Pancreas (tissue), 10 donors: ENCODE measurements around the gene TOB1. TPM values are rescaled to one million over a fixed set of nuclear protein-coding genes. Genes with fewer than 3 reads are reported as not detected.
A peak's percentile ranks its signal among the peaks of the same experiment; 100 is the strongest.

Source experiments
- ATAC-seq, 4 donors: fragments of 200-7000 bp; cut with Tn5 transposase; one replicate each; pipeline versions ENCODE4 v1.8.0 to v1.9.1; 2020; ENCODE audit warnings: mild to moderate bottlenecking in 4 of 4, moderate library complexity in 4 of 4
- DNase-seq, 6 donors: peaks; one replicate each; pipeline ENCODE4 v3.0.0-alpha.2; 2020
- FAIRE-seq: peaks from 2 replicates; lab custom pipeline; 2012; peaks lifted over from hg19 to GRCh38; lab: Jason Lieb, UNC
- H3K27ac ChIP-seq, 4 donors: fragments of 200-600 bp; sonication (generic); 1 replicate in 3 of 4; 2 replicates in 1 of 4; pipeline versions ENCODE4 v1.5.0 to v1.8.0; 2020
- H3K27me3 ChIP-seq, 4 donors: fragments of 200-600 bp; one replicate each; pipeline ENCODE4 v1.8.0; 2021
- H3K36me3 ChIP-seq, 3 donors: fragments of 200-600 bp; sonication (generic) in 1 of 3; one replicate each; pipeline versions ENCODE4 v1.5.0 to v1.8.0; 2020 to 2021
- H3K4me1 ChIP-seq, 3 donors: fragments of 200-600 bp; one replicate each; pipeline ENCODE4 v1.8.0; 2021
- H3K4me3 ChIP-seq, 4 donors: fragments of 200-600 bp; sonication (generic) in 2 of 4; one replicate each; pipeline versions ENCODE4 v1.5.0 to v1.8.0; 2020 to 2021
- H3K9me3 ChIP-seq, 4 donors: fragments of 200-600 bp; one replicate each; pipeline ENCODE4 v1.8.0; 2021
- WGBS, 2 donors: extraction: QIAGEN DNeasy Blood & Tissue Kit; methylation state at CpG; one replicate each; pipeline ENCODE4 v1.1.7; 2013; 5-methylcytosine and 5-hydroxymethylcytosine counted together
- intact Hi-C, 3 donors: fragments of 100-400 bp; cut with DNase I; formaldehyde crosslinking; loops; one replicate each; pipeline versions ENCODE4 v1.11.1 to v1.14.2; 2022
- polyA plus RNA-seq, 2 donors: library from polyadenylated mRNA; stranded (reverse); fragments of 200-250 nt; gene quantifications; one replicate each; pipeline ENCODE4 v1.2.3, GENCODE V29; 2013
- total RNA-seq, 6 donors: library from RNA; stranded (reverse); fragmentation: NEBNext Ultra II Directional in 4 of 6; extraction: Animal tissue kit (Norgen Biotek cat#: 25700) in 4 of 6; gene quantifications; one replicate each; pipeline versions ENCODE4 v1.2.1 to v1.2.4, GENCODE V29; 2021 to 2023
- TF ChIP-seq, protein P1 (sequence below), 4 donors: fragments of 200-600 bp; sonication (generic) in 3 of 4; IDR thresholded peaks; one replicate each; pipeline versions ENCODE4 v1.5.0 to v1.8.0; 2021; ENCODE audit warnings: antibody characterized with exemption in 4 of 4
- donor health status: healthy with polysubstance abuse.
- donor health status: DM: no; HTN: no; CAD: no; lungs with moderate emphysema.
- donor health status: DM: no; HTN: no; CAD: no.
- donor health status: control.
- donor health status: control.
- donor health status: Bipolar disorder and iron deficiency.
- donor health status: DM: yes; HTN: yes; CAD: no.
- donor health status: DM: no; HTN: no; CAD: no.
- donor health status: DM: no; HTN: no; CAD: no.
- donor health status: DM: yes; HTN: yes; CAD: no.

The TOB1 gene
- total and polyA plus RNA-seq, 8 donors, result 33.1 to 157 (median 78.3) TPM

DNA sequence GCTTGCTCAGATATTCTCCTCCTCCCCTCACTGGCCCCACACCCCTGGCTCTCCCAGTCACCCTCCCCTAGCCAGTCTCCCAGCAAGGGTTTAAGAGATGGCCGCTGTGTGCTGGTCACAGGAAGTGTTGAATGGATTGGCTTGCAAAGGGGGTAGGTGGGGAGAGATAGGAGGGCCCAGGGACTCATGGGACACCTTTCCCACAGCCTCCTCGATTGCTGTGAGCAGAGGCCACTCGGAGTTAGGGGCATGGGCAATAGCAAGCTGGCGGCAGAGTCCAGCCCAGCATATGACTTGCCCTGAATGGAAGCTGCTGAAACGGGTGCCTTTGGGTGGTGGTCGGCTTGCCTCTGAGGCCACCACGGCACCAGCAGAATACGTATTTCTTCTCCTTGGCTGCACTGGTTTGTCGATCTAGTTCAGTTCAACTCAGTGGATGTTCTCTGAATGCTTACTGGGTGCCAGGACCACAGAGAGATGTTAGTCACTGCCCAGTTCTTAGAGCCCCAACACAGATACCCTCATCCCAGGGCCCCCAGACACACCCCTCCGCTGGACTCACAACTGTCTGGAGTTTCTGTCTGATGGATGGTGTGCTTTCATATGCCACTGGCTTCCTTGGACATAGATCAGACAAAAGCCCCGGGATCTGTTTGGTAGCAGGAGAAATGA is 24.7 kb downstream of the TOB1 start:
- Histone ChIP-seq H3K4me1 (no peaks in the 10 kb centered on the region), H3K27me3 (no peaks in the 10 kb centered on the region), H3K4me3 (no peak overlapping the region), H3K27ac (no peak overlapping the region), H3K36me3 (no peaks in the 10 kb centered on the region), H3K9me3 (no peaks in the 10 kb centered on the region)
- no peak for FAIRE-seq
- DNase-seq, result no peak
- intact Hi-C loops, result loop anchor here (5.0 to 10.0 kb wide), 3 partner anchors 59 to 297 kb away; partner anchors contain the start of gene SPATA20 (in 1 of the 3)
- 60 to 64% methylated on average over 11 of the region's 11 CpGs for WGBS, 2 donors
- ATAC-seq, result no peak
- TF ChIP-seq, protein P1, sequence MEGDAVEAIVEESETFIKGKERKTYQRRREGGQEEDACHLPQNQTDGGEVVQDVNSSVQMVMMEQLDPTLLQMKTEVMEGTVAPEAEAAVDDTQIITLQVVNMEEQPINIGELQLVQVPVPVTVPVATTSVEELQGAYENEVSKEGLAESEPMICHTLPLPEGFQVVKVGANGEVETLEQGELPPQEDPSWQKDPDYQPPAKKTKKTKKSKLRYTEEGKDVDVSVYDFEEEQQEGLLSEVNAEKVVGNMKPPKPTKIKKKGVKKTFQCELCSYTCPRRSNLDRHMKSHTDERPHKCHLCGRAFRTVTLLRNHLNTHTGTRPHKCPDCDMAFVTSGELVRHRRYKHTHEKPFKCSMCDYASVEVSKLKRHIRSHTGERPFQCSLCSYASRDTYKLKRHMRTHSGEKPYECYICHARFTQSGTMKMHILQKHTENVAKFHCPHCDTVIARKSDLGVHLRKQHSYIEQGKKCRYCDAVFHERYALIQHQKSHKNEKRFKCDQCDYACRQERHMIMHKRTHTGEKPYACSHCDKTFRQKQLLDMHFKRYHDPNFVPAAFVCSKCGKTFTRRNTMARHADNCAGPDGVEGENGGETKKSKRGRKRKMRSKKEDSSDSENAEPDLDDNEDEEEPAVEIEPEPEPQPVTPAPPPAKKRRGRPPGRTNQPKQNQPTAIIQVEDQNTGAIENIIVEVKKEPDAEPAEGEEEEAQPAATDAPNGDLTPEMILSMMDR (IDR thresholded peaks at IDR 0.05), result no peak

DNA sequence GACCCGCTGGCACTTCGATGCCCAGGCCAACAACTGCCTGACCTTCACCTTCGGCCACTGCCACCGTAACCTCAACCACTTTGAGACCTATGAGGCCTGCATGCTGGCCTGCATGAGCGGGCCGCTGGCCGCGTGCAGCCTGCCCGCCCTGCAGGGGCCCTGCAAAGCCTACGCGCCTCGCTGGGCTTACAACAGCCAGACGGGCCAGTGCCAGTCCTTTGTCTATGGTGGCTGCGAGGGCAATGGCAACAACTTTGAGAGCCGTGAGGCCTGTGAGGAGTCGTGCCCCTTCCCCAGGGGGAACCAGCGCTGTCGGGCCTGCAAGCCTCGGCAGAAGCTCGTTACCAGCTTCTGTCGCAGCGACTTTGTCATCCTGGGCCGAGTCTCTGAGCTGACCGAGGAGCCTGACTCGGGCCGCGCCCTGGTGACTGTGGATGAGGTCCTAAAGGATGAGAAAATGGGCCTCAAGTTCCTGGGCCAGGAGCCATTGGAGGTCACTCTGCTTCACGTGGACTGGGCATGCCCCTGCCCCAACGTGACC is 25.8 kb downstream of the TOB1 start:
- DNase-seq, result peak in 1 of 6 donors; percentile 66
- Histone ChIP-seq H3K27me3 (no peaks in the 10 kb centered on the region), H3K27ac (no peak overlapping the region), H3K4me1 (no peaks in the 10 kb centered on the region), H3K4me3 (no peak overlapping the region), H3K36me3 (no peaks in the 10 kb centered on the region), H3K9me3 (no peaks in the 10 kb centered on the region)
- WGBS, 2 donors, result 88 to 90% methylated on average over 29 of the region's 29 CpGs
- no peak for FAIRE-seq
- intact Hi-C loops, result loop anchor here (5.0 to 10.0 kb wide), 3 partner anchors 58 to 296 kb away; partner anchors contain the start of gene SPATA20 (in 1 of the 3)
- TF ChIP-seq, protein P1 (IDR thresholded peaks at IDR 0.05), result no peak
- ATAC-seq, result no peak

DNA sequence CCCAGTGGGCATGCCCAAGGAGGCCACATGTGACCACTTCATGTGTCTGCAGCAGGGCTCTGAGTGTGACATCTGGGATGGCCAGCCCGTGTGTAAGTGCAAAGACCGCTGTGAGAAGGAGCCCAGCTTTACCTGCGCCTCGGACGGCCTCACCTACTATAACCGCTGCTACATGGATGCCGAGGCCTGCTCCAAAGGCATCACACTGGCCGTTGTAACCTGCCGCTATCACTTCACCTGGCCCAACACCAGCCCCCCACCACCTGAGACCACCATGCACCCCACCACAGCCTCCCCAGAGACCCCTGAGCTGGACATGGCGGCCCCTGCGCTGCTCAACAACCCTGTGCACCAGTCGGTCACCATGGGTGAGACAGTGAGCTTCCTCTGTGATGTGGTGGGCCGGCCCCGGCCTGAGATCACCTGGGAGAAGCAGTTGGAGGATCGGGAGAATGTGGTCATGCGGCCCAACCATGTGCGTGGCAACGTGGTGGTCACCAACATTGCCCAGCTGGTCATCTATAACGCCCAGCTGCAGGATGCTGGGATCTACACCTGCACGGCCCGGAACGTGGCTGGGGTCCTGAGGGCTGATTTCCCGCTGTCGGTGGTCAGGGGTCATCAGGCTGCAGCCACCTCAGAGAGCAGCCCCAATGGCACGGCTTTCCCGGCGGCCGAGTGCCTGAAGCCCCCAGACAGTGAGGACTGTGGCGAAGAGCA is 26.4 kb downstream of the TOB1 start:
- TF ChIP-seq, protein P1 (IDR thresholded peaks at IDR 0.05), result no peak

DNA sequence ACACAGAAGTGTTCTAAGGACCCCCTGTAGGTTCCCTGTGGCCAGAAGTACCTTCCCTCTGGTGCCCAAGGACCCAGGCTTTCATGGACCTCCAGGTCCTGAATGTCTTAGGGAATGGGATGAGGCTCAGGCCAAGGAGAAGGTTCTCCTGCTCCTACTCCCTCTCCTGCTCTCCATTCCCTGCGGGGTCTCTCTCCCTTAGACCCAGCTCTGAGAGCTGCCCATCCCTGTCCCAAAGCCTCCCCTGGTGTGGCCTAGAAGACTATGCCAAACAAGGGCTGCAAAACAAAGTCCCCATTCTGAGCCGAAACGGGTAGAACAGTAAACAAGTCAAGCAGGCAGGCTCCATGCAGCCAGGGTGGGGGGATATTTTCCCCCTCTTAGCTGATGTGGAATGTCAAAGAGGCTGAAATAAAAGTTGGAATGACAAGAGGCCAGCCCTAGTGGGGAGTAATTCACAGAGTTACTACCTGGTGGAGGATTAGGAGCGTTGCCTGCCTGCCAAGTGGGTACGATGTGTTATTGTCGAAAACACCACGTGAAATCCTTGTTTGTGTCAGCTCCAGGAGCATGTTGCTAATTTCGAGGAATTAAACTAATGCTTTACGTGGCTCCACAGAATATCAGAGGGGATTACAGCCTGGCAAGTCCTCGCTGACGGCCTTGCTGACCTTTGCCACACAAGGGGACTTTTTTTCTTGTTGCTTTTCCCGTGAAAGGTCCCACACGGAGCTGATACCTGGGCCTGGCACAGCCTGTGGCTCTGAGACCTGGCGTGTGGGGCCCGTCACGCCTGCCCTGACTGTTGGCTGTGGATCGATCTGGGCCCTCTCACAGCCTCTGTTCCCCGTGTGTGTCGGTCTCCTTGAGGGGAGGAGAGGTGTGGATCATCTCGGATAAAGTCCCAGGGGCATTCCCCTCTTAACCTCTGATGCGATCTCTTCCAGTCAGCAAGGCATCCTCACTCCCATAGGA is 27.9 kb downstream of the TOB1 start:
- no peaks in the 10 kb centered on the region for H3K36me3 ChIP-seq
- DNase-seq, result no peak
- intact Hi-C loops, result loop anchor here in 1 of 3 donors (10.0 kb wide), 1 partner anchor 53 kb away; no protein-coding TSS in a partner anchor
- TF ChIP-seq, protein P1 (IDR thresholded peaks at IDR 0.05), result no peak
- no peak for FAIRE-seq
- no peak overlapping the region for H3K4me3 ChIP-seq
- 77 to 79% methylated on average over 21 of the region's 21 CpGs for WGBS, 2 donors
- no peaks in the 10 kb centered on the region for H3K9me3 ChIP-seq
- ATAC-seq, result no peak
- no peaks in the 10 kb centered on the region for H3K4me1 ChIP-seq
- no peak overlapping the region for H3K27ac ChIP-seq
- H3K27me3 ChIP-seq, result no peaks in the 10 kb centered on the region

More for the DNA sequence above, 26.4 kb downstream of the TOB1 start:
- Histone ChIP-seq H3K27me3 (no peaks in the 10 kb centered on the region), H3K4me3 (no peak overlapping the region), H3K4me1 (no peaks in the 10 kb centered on the region), H3K27ac (no peak overlapping the region), H3K36me3 (no peaks in the 10 kb centered on the region), H3K9me3 (no peaks in the 10 kb centered on the region)
- ATAC-seq (no peak), DNase-seq (peak in 1 of 6 donors; percentile 67), FAIRE-seq (no peak)
- WGBS, 2 donors, result 89 to 93% methylated on average over 29 of the region's 29 CpGs
- intact Hi-C loops, result loop anchor here (5.0 to 10.0 kb wide), 4 partner anchors 55 to 295 kb away; partner anchors contain the start of gene SPATA20 (in 1 of the 3)
